Ureter (tissue), 1 donor: Measurements from ENCODE around the gene CACNB1. TPM values are rescaled to one million over a fixed set of nuclear protein-coding genes. Genes with fewer than 3 reads are reported as not detected.

ENCODE experiments used
- DNase-seq: peaks from one replicate; pipeline ENCODE4 v3.0.0-alpha.2; 2020; ENCODE audit warnings: low spot score
- total RNA-seq: library from RNA; stranded (reverse); gene quantifications from one replicate; pipeline ENCODE4 v1.2.4, GENCODE V29; 2023
- donor health status: DM: yes; HTN: yes; CAD: no.

CACNB1 gene
- total RNA-seq = 19.1 TPM

DNA sequence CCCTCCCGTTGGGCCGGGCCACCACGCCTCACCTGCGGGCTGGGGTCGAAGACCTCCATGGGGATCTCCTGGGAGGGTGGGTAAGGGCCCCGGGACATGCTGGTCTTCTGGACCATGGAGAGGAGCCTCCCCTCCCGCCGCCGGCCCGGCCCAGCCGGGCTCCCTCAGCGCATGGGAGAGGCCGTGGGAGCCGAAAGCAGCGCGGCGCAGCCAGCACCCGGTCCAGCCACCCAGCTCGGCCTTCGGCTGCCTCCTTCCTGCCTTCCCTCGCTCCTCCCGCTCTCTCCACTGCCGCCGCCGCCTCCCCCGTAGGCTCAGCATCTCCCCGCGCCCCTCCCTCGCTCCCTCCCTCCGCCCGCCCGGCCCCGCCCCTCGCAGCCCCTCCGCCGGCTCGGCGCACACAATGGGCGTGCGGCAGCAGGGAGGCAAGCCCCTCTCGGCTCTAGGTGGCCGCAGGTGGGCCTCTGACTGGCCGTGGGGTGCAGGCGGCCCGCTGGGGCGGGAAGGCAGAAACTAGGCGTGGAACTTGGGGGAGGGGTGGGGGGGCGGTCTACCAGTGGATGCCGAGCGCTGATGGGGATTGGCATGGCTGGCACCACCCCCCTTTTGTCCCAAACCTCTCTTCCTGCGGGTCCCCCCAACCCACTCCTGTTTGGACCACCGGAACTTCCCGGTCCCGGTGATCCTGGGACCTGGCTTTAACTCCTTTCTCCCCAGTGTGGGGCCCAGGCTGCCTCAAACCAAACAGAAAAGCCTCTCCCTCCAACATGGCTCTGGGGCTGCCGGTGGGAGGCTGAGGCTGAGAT, at the start of gene CACNB1:
CACNB1 (minus strand) TSS at position 290 of the 806 bp plus-strand sequence; CDS start at position 116, 174 bp downstream.
- peak; percentile 82 for DNase-seq

DNA sequence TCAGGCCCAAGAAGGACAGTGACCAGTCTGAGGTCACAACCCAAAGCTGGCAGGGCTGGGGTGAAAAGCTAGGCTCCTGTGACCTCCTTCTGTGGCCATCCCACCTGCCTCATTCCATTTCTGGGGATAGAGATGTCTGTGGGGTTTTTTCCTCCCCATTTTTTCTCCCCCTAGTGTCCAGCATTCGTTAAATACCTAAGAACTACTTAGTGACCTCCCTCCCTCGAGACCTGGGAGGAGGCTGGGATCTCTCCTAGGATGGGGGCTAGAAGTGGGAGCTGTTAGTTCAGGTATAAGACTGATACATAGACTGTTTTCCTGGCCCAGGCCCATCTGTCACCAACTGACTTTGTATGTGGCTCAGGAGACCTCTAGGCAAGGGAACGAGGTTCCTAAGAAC, 48.8 kb upstream of the CACNB1 start:
- no peak for DNase-seq

DNA sequence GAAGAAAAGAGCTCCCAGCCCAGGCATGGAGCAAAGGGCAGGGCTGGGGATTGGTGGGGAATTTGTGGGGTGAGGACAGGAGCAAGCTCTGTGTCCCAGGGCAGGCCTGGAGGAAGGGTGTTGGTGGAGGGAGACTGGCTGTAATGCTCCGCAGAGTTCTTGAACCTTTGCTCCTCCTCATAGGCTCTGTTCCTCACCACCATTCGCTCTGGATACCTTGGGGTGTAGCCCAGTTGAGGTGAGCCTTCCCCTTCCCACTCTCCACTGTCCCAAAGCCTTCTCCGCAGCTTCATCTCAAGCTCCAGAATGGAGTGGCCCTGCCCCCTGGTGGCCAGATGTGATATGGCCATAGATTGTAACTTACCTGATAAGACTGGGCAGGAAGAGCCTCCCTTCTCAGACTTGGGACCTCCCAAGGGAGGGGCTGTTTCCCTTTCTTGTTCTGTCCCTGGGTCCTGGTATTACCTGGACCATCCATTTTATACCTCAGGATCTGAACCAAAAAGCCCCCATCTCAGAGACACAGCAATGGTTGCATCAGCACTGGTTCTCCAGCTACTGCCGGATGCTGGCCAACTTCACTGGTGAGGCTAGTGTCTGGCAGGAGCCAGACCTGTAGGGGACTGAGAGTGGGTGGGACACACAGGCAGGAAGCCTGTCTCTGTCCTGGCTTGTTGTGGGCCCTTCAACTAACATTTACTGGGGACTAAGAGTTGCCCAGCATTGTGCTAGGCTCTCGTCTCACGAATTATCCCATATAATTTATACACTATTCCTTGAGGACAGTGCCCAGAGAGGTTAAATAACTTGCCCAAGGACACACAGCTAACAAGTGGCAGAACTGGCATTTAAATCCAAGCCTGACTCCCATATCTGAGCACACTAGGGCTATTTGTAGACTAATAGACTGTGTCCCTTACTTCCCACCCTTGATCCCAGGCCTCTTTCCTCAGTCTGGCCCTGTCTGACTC, 47.4 kb upstream of the CACNB1 start:
- DNase-seq = peak; percentile 92

DNA sequence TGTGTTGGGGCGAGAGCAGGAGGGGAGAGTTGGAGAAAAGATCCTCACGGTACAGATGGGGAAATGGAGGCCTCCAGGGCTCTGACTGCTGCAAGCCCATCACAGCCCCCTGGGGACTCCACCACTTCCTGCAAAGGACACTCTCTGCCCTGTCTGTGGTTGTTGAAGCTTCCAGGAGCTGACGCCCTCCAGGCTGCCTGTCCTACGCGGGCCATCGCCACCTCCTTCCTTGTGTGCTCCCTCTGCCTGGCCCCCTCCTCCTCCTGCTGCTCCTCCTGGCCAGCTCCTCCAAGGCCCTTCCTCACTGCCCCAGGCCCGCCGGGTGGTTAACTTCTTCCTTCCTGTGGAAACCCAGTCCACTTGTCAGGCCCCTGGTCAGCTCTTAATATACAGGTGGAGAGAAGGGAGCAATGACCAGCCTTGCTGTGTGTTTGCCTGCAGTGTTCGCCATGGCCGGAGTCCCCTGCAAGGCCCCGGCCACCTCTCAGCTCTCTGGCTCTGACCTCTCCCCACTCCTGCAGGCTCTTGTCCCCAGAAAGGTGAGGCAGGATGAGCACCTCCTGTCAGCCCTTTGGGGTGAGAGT, 46.6 kb upstream of the CACNB1 start:
- DNase-seq = no peak

DNA sequence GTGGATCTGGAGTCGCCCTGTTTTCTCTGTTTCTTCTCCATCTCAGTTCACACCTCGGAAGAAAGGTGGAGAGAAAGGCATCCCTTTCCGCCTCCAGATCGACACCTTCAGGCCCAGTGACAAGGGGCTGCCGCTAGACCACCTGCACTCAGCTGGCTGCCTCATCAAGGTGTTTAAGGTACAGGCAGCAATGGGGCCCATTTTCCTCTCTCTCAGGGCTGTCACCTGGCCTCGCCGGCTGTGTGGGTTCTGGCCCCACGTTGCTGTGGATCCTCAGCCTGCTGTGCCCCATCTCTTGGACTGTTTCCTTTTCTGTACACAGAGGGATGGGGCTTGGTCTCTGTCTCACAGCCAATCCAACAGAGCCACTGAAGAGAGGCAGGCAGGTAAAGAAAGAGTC, 45.7 kb upstream of the CACNB1 start:
- no peak for DNase-seq

DNA sequence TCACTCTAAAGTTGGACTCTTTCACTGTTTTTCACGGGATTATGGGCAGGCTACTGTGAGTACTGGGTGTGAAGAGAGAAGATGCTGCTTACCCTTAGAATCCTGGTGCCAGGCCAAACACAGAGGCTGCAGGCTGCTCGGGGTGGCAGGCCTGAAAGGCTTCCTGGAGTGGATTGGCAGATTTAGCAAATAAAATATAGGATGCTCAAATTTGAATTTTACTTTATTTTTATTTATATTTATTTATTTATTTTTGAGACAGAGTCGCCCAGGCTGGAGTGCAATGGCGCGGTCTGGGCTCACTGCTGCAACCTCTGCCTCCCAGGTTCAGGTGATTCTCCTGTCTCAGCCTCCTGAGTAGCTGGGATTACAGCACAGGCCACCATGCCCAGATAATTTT, 43.2 kb upstream of the CACNB1 start:
- DNase-seq = no peak

DNA sequence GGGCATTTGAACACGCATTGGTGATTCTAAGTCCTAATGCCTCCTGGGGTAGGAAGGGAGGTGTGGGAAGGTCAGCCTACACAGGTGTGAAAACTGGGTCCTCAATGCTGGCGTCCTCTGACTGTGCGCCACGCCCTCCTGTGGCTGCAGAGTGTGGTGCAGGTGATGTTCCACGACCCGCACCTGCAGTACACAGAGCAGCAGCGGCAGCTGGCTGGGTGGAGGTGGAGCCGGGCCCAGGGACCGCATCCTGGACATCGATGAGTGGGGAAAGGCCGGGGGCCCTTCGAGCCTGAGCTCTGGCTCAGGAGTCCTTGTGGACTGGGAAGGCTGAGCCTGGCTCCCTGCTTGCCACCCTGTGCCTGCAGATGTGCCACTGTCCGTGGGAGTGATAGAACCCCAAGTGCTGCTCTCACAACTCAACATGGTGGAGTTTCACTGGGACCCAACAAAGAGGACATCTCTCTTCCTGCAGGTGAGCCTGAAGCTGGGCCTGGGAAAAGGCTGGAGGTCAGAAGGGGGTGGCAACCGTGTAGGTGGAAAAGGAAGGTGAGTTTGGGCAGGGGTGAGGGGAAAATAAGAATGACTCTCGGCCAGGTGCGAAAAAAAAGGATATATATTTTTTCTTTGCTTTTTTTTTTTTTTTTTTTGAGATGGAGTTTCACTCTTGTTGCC, 42.3 kb upstream of the CACNB1 start:
- DNase-seq = no peak

DNA sequence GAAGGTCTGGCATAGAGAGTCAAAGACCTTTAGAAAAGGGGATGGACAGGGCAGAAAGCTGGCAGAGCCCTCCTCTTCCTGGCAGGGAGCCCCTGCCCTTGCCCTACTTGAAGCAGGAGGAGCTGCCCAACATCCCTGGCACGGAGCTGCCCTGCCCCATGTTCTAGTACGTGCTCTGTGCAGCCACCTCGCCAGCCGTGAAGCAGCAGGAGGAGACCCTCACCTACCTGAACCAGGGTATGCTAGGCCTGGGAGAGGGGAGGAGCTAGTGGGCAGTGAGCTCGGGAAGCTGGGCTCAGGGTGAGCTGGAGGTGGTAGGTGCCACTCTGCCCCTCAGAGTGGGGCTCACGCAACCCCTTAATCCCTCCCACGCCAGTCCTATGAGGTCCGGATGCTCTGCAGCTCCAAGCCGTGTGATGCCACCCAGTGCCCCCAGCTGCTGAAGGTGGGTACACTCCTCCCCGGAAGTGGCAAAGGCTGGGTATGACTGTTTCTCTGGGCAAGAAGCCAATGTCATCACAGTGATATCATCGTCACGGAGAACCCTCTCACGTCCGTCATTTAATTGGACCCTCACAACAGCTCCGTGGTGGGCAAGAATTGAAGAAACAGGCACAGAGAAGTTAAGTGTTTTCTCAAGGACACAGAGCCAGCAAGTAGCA, 41.0 kb upstream of the CACNB1 start:
- peak; percentile 78 for DNase-seq

DNA sequence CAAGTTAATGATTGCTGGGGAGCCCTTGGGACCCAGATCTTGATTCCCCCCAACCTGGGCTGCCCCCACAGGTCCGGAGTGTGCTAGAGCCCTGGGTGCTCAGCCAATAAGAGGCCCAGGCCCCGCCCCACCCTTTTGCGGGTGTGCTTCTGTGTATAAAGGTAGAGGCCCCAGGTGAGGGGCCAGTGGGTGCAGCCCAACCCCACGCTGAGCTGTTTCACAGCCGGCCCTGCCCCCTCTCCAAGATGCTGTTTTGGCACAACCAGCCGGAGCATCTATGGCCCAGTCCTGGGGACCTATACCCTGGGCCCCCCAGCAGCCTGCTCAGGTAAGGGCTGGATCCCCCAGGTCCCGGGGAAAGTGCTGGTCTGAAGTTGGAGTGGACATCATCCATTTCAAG, 40.1 kb upstream of the CACNB1 start:
- DNase-seq = no peak

DNA sequence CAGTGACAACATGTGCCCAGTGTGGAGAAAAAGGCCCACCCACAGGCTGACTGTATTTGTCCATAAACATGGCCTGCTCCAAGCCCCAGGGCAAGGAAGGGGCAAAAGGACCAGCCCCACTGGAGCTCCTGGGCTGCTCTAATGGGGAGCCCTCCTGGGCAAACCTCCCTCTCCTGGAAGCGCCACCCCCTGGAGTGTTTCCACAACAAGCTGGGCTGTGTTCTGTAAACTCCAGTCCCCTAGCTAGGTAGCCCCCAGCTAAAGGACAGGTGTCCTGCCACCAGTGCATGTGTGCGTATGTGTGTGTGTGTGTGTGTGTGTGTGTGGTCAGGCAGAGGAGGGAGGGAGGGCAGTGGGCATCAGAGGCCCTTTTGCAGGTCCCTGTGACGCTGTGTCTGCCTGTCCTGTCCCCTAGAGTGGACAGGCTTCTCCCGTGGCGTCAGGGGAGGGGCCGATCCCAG, 39.5 kb upstream of the CACNB1 start:
- DNase-seq = no peak

DNA sequence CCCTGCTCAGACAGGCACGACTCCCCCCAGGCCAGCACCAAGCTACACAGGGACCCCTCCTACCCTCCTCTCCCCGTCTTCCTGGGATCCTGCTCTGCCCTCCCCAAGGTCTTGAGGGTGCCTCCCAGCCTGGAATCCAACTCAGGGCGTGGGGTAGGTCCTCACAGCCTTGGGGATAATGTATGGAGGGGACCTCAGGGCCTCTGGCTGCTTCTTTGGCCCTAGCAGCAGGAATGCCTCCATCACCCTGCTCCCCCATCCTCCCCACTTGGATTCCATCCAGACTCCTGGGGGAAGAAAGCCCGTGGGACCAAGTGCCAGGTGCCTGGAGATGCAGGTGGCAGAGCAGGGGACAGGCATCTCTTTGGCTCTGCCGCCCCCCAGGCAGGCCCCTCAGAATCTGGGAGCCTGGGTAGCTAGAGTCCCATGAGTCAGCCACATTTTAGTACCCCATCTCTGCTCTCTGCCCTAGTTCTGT, 39.0 kb upstream of the CACNB1 start:
- DNase-seq = no peak

DNA sequence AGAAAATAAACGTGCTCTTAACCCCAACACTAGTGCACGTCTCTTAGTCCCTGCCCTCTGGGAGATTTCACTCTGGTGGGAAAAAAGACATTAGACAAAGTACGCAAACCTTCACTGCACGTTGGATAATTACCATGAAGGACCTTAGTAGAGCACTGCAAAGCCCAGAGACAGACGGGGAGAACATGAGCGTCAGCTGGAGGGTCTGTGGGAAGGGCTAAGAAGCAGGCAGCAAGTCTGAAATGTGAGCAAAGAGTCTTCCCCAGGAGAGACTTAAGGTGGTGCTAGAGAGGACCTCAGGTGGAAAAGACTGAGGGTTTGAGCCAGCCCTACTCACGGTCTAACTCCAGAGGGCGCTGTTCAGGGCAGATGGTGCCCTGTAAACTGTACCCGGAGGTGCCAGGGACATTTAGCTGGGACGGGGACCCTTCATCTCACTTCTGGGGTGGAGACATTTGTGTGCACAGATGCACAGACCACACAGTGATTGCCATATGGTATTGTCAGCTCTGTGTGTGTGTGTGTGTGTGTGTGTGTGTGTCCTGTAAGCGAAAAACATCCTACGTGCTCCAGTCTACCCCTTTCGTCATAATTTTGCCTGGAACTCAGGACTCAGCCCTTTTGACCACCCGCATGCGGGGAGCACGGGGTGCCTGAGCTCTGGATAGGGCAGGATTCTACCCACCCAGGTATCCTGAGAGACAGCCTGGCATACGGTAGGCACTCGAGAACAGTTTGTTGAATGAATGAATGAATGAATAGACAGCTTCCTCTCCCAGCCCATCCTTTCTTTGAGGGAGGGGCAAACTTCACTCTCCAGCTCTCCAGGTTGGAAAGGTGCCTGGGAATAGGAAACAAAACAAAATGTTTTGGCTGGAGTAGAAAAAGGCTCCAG, 38.3 kb upstream of the CACNB1 start:
- no peak for DNase-seq

DNA sequence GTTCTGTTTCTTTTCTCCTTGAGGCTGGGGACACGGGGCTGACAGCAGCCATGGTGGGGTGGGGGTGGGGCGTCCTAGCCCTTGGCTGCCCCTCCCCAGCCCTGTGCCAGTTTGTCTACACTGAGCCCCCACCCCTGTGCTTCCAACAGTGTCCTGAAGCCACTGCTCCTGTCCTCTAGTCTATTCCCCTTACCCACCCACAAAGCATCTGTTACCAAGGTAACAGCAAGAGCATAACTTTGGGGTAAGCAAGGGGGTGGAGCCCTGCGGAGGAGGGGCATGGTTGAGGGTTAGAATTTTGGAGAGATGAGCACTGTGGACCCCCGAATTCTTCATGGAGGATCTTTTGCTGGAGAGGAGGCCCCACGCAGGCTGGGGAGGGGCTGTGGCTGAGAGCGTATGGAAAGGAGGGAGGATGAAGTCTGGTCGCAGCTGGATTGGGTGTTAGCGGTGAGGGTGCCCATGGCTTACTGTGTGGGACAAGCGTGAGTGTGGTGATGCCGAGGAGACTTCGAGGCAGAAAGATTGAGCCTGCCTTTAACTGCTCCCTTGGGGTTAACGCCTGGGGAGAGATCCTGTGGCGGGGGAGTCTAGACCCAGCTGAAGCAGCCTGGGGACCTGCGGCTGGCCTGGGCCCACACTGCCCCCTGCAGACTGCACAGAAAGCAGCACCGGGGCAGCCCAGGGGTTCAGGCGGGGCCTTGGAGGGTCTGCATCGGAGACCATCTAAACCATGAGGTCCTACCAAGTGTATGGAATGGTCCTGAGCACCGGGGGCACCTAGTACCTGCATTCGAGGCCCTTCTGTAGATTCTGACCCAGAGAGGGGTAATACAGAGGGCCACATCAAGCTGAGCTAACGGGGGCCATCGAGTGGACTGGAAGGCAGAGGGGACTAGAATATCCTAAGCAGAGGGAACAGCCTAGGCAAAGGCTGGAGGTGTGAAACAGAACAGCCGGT, 34.4 kb upstream of the CACNB1 start:
- no peak for DNase-seq

DNA sequence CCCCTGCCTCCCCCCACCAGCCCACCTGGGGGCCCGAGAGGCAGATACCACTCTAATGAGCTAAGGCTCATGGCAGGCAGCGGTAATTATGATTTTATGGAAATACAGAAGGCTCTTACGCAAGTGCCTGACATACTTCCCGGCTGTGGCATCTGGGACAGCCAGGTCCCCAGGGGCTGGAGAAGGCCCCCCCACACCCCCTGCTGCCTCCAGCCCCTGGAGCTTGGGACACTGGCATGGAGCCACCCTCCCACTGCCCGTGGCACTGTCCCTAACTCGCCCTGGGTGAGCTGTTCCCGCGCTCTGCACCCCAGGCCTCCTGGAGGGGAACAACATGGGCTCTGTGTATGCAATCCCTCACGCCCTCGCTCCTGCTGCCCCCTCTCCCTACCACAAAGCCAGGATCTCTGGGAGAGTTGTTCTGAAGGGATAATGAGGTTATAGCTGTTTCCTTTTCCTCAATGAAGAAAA, 33.7 kb upstream of the CACNB1 start:
- no peak for DNase-seq

DNA sequence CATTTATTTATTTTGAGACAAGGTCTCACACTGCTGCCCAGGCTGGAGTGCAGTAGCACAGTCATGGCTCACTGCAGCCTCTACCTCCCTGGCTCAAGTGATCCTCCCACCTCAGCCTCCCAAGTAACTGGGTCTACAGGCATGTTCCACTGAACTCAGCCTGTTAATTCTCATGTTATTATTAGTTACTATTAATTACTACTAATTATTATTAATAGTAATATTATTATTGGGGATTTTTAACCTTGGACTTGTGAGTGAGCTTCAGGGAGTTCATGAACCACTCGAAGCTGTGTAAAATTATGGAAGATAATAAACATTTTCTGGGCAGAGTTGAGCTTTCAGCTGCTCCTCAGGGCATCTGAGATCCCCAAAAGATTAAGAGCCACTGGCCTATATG, 32.9 kb upstream of the CACNB1 start:
- DNase-seq = no peak

DNA sequence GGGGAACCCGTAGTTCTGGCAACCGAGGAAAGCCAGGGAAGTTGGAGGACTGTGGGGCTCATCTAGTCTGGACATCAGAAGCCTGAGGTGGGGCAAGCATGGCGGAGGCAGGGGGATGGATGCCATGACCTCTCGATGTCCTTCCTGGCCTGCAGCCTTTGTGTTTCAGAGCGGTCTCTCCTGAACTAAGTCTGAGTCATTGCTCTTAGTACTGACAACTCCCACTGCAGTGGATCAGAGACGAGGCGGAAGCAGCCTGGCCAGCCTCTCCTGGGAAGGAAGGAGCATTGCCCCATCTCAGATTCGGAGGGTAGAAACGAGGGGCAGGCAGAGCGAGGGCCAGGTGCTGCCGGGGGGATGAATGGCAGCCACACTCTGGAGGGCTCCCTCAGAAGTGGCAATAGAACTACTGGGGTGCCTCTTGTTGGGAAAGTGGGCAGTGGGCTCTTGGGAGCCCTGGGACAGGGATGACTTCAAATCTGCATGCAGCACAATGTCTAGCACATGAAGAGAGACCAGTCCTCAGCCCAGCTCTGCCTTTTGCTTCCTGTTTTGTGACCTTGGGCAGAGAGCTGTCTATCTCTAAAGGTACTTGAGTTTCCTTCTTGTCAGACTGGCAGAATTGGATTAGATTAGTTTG, 31.9 kb upstream of the CACNB1 start:
- DNase-seq = no peak

DNA sequence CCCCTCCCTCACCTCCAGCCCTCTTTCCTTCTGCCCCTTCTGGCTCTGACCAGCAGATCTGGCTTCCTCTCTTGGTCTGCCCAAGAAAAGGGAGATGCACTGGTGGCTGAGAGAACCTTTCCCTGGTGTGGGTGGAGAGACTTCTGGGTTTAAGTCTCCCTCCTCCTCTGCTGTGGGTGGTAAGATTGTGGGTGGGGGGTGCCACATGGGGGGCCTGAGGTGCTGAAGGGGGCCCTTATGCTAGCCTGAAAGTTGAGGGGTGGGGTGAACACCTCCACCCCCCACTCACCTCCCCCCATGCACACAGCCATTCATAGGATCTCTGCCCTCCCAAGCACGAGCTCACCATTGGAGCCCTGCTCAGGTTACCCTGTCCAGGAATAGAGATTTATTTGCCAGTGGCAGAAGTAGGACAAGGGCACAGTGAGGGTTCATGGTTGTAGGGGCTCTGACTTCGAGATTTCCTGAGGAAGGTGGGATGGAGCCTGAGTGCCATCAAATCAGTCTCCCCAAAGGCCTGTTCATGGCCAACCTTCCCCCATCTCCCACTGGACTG, 30.0 kb upstream of the CACNB1 start:
- no peak for DNase-seq
